ENCODE results near the gene FBXO46. TPM values are rescaled to one million over a fixed set of nuclear protein-coding genes. Genes with fewer than 3 reads are reported as not detected.

The FBXO46 gene
- total and polyA plus RNA-seq, 2 donors (not counting 1 experiment from before 2014, with no cell fraction given) = 19.9 to 44.5 TPM

GRCh38 chr19:45739498-45740439 is 9.1 kb upstream of the FBXO46 start:
- Histone ChIP-seq H3K4me3 (ENCODE audit: control extremely low read depth in 1 of 5, extremely low read depth in 1 of 5, insufficient read depth in 1 of 5, low read depth in 2 of 5, low read length in 4 of 5) (no peak overlapping the region), H2AFZ (ENCODE audit: insufficient read depth, low read depth, low read length, poor library complexity, severe bottlenecking) (no peak overlapping the region), H3K4me1 (ENCODE audit: control insufficient read depth in 2 of 2, insufficient read depth in 2 of 2, low read length in 2 of 2) (no peaks in the 10 kb centered on the region), H3K4me2 (replicated peaks; ENCODE audit: low read depth, low read length, poor library complexity, severe bottlenecking) (no peak overlapping the region), H3K79me2 (ENCODE audit: control insufficient read depth, insufficient read depth, low read length) (no peaks in the 10 kb centered on the region), H3K27ac (ENCODE audit: low read length in 2 of 2) (no peak overlapping the region), H4K20me1 (ENCODE audit: control insufficient read depth, insufficient read depth, low read length, poor library complexity, severe bottlenecking) (no peaks in the 10 kb centered on the region), H3K9me3 (ENCODE audit: control extremely low read depth in 1 of 3, control insufficient read depth in 2 of 3, insufficient read depth in 1 of 3, low read length in 2 of 3) (no peaks in the 10 kb centered on the region), H3K36me3 (replicated peaks in 1 of 2; ENCODE audit: control extremely low read depth in 1 of 2, control insufficient read depth in 1 of 2, extremely low read depth in 1 of 2, insufficient read depth in 2 of 2, low read length in 1 of 2) (no peaks in the 10 kb centered on the region), H3K9ac (ENCODE audit: low read length) (no peak overlapping the region), H3K27me3 (replicated peaks in 1 of 4; ENCODE audit: control extremely low read depth in 1 of 4, control insufficient read depth in 3 of 4, insufficient read depth in 4 of 4, low read length in 3 of 4) (no peaks in the 10 kb centered on the region)
- no peaks in the 10 kb centered on the region for H3K4me1 Mint-ChIP-seq
- ATAC-seq (ENCODE audit: low read depth) = no peak
- peaks cover 11% of the 10 kb centered on the region for H3K27me3 Mint-ChIP-seq
- DNase-seq = no peak
- ChIA-PET CTCF (no interaction called here), POLR2A (no interaction called here)
- H3K4me3 Mint-ChIP-seq = no peak overlapping the region
- TF ChIP-seq, protein P1, sequence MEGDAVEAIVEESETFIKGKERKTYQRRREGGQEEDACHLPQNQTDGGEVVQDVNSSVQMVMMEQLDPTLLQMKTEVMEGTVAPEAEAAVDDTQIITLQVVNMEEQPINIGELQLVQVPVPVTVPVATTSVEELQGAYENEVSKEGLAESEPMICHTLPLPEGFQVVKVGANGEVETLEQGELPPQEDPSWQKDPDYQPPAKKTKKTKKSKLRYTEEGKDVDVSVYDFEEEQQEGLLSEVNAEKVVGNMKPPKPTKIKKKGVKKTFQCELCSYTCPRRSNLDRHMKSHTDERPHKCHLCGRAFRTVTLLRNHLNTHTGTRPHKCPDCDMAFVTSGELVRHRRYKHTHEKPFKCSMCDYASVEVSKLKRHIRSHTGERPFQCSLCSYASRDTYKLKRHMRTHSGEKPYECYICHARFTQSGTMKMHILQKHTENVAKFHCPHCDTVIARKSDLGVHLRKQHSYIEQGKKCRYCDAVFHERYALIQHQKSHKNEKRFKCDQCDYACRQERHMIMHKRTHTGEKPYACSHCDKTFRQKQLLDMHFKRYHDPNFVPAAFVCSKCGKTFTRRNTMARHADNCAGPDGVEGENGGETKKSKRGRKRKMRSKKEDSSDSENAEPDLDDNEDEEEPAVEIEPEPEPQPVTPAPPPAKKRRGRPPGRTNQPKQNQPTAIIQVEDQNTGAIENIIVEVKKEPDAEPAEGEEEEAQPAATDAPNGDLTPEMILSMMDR (IDR thresholded peaks at IDR 0.05) = no peak
- no peak for TF ChIP-seq EZH2 (IDR thresholded peaks at IDR 0.05; ENCODE audit: borderline replicate concordance, insufficient read depth, low read depth, low read length, poor library complexity, severe bottlenecking)
- H3K27ac Mint-ChIP-seq = no peak overlapping the region
- 91% methylated on average over 8 of the region's 10 CpGs for WGBS (ENCODE audit: insufficient coverage)
- H3K9me3 Mint-ChIP-seq (ENCODE audit: insufficient read depth) = no peaks in the 10 kb centered on the region
- intact Hi-C loops (cut with micrococcal nuclease) = no loop called here
